Activated CD4-positive, alpha-beta memory T cell treated with anti-CD3 and anti-CD28 coated beads, Interleukin-2, amount 10 ng/mL, durations not matched to agents 7 days and 5 days (primary cell): ENCODE results near the gene RGS5. TPM values are rescaled to one million over a fixed set of nuclear protein-coding genes. Genes with fewer than 3 reads are reported as not detected.

Experiments used
- CTCF ChIA-PET: fragments of 350-600 bp; sonication (Branson Sonifier 250); formaldehyde crosslinking; loops from one replicate; lab custom pipeline; 2021; ENCODE audit warnings: antibody characterized with exemption, inconsistent platforms; lab: Charles Lee
- POLR2A ChIA-PET: fragments of 350-600 bp; sonication (Branson Sonifier 250); formaldehyde crosslinking; loops from one replicate; lab custom pipeline; 2021; ENCODE audit warnings: antibody characterized with exemption; lab: Charles Lee
- DNase-seq: peaks from one replicate; pipeline ENCODE4 v3.0.0-alpha.2; 2020
- H3K27ac Mint-ChIP-seq: one replicate; pipeline ENCODE4 v1.8.0; 2021; ENCODE audit warnings: mild to moderate bottlenecking, mixed read lengths
- H3K27me3 Mint-ChIP-seq: one replicate; pipeline ENCODE4 v1.8.0; 2021; ENCODE audit warnings: mixed read lengths
- H3K36me3 Mint-ChIP-seq: one replicate; pipeline ENCODE4 v1.8.0; 2021; ENCODE audit warnings: low read depth, mixed read lengths
- H3K4me1 Mint-ChIP-seq: one replicate; pipeline ENCODE4 v1.8.0; 2021; ENCODE audit warnings: mixed read lengths
- H3K4me3 Mint-ChIP-seq: one replicate; pipeline ENCODE4 v1.8.0; 2021; ENCODE audit warnings: mild to moderate bottlenecking, mixed read lengths
- H3K9me3 Mint-ChIP-seq: one replicate; pipeline ENCODE4 v1.8.0; 2021; ENCODE audit warnings: mixed read lengths
- total RNA-seq, 2 experiments: library from RNA; stranded (reverse); gene quantifications; one replicate each; pipeline ENCODE4 v1.2.3, GENCODE V29; 2021

RGS5 gene
- total RNA-seq, 2 experiments from 2014 or later = 2.1 to 3.7 TPM

GRCh38 chr1:163161337-163161736 is 41.4 kb downstream of the RGS5 start:
- Mint-ChIP-seq H3K36me3 (no peaks in the 10 kb centered on the region), H3K4me3 (no peak overlapping the region), H3K4me1 (no peaks in the 10 kb centered on the region), H3K27me3 (no peaks in the 10 kb centered on the region), H3K27ac (no peak overlapping the region), H3K9me3 (no peaks in the 10 kb centered on the region)
- no peak for DNase-seq
- ChIA-PET CTCF (no interaction called here), POLR2A (no interaction called here)

GRCh38 chr1:163155606-163156005 is 47.1 kb downstream of the RGS5 start:
- no peaks in the 10 kb centered on the region for H3K27me3 Mint-ChIP-seq
- no peaks in the 10 kb centered on the region for H3K36me3 Mint-ChIP-seq
- H3K9me3 Mint-ChIP-seq = no peaks in the 10 kb centered on the region
- DNase-seq = no peak
- H3K4me3 Mint-ChIP-seq = no peak overlapping the region
- POLR2A ChIA-PET = no interaction called here
- no peaks in the 10 kb centered on the region for H3K4me1 Mint-ChIP-seq
- H3K27ac Mint-ChIP-seq = no peak overlapping the region
- CTCF ChIA-PET = no interaction called here

GRCh38 chr1:163148911-163149310 is 53.8 kb downstream of the RGS5 start:
- ChIA-PET POLR2A (no interaction called here), CTCF (interaction anchor here (1.2 kb wide), 1 partner anchor 14 kb away, joined by 5 read pairs; no protein-coding TSS in a partner anchor)
- Mint-ChIP-seq H3K9me3 (no peaks in the 10 kb centered on the region), H3K27me3 (no peaks in the 10 kb centered on the region), H3K36me3 (no peaks in the 10 kb centered on the region), H3K4me1 (no peaks in the 10 kb centered on the region), H3K4me3 (no peak overlapping the region), H3K27ac (no peak overlapping the region)
- DNase-seq = no peak

GRCh38 chr1:163147019-163147418 is 55.7 kb downstream of the RGS5 start:
- Mint-ChIP-seq H3K27ac (no peak overlapping the region), H3K36me3 (no peaks in the 10 kb centered on the region), H3K4me3 (no peak overlapping the region), H3K9me3 (no peaks in the 10 kb centered on the region), H3K4me1 (no peaks in the 10 kb centered on the region), H3K27me3 (no peaks in the 10 kb centered on the region)
- DNase-seq = no peak
- ChIA-PET CTCF (interaction anchor here (0.6 kb wide), 1 partner anchor 1511 kb away, joined by 3 read pairs; no protein-coding TSS in a partner anchor), POLR2A (no interaction called here)

- no peak for DNase-seq
- H3K4me1 Mint-ChIP-seq = no peaks in the 10 kb centered on the region
- ChIA-PET CTCF (interaction anchor here (1.0 kb wide), 1 partner anchor 30 kb away, joined by 3 read pairs; no protein-coding TSS in a partner anchor), POLR2A (no interaction called here)
- H3K27ac Mint-ChIP-seq = no peak overlapping the region
- H3K4me3 Mint-ChIP-seq = no peak overlapping the region
- no peaks in the 10 kb centered on the region for H3K36me3 Mint-ChIP-seq
- H3K27me3 Mint-ChIP-seq = no peaks in the 10 kb centered on the region
- H3K9me3 Mint-ChIP-seq = no peaks in the 10 kb centered on the region
Observed at GRCh38 chr1:163145435-163145834, 57.3 kb downstream of the RGS5 start.

- CTCF ChIA-PET = no interaction called here
- Mint-ChIP-seq H3K36me3 (no peaks in the 10 kb centered on the region), H3K4me1 (no peaks in the 10 kb centered on the region), H3K9me3 (no peaks in the 10 kb centered on the region), H3K4me3 (no peak overlapping the region), H3K27me3 (no peaks in the 10 kb centered on the region), H3K27ac (no peak overlapping the region)
- POLR2A ChIA-PET = no interaction called here
- DNase-seq = no peak
Observed at GRCh38 chr1:163144418-163144817, 58.3 kb downstream of the RGS5 start.

GRCh38 chr1:163142152-163142551 is 60.6 kb downstream of the RGS5 start:
- no peak for DNase-seq
- ChIA-PET POLR2A (no interaction called here), CTCF (no interaction called here)
- no peaks in the 10 kb centered on the region for H3K4me1 Mint-ChIP-seq
- H3K27me3 Mint-ChIP-seq = no peaks in the 10 kb centered on the region
- H3K9me3 Mint-ChIP-seq = no peaks in the 10 kb centered on the region
- no peak overlapping the region for H3K4me3 Mint-ChIP-seq
- no peak overlapping the region for H3K27ac Mint-ChIP-seq
- H3K36me3 Mint-ChIP-seq = no peaks in the 10 kb centered on the region

- Mint-ChIP-seq H3K36me3 (no peaks in the 10 kb centered on the region), H3K4me3 (no peak overlapping the region), H3K27me3 (no peaks in the 10 kb centered on the region), H3K9me3 (no peaks in the 10 kb centered on the region), H3K27ac (no peak overlapping the region), H3K4me1 (no peaks in the 10 kb centered on the region)
- POLR2A ChIA-PET = no interaction called here
- DNase-seq = no peak
- CTCF ChIA-PET = no interaction called here
Observed at GRCh38 chr1:163141556-163141955, 61.2 kb downstream of the RGS5 start.

GRCh38 chr1:163137556-163138265 is 65.0 kb downstream of the RGS5 start:
- POLR2A ChIA-PET = no interaction called here

GRCh38 chr1:163131981-163132380 is 70.7 kb downstream of the RGS5 start:
- peaks cover 4% of the 10 kb centered on the region for H3K27me3 Mint-ChIP-seq
- ChIA-PET POLR2A (no interaction called here), CTCF (no interaction called here)
- no peaks in the 10 kb centered on the region for H3K4me1 Mint-ChIP-seq
- no peak overlapping the region for H3K4me3 Mint-ChIP-seq
- H3K27ac Mint-ChIP-seq = no peak overlapping the region
- no peak for DNase-seq
- H3K9me3 Mint-ChIP-seq = no peaks in the 10 kb centered on the region
- H3K36me3 Mint-ChIP-seq = no peaks in the 10 kb centered on the region

More at GRCh38 chr1:163137556-163138265, 65.0 kb downstream of the RGS5 start:
- no peaks in the 10 kb centered on the region for H3K36me3 Mint-ChIP-seq
- no peak overlapping the region for H3K27ac Mint-ChIP-seq
- H3K4me3 Mint-ChIP-seq = no peak overlapping the region
- DNase-seq = no peak
- H3K9me3 Mint-ChIP-seq = no peaks in the 10 kb centered on the region
- peaks cover 4% of the 10 kb centered on the region for H3K27me3 Mint-ChIP-seq
- CTCF ChIA-PET = no interaction called here
- no peaks in the 10 kb centered on the region for H3K4me1 Mint-ChIP-seq

- ChIA-PET CTCF (no interaction called here), POLR2A (no interaction called here)
- Mint-ChIP-seq H3K36me3 (no peaks in the 10 kb centered on the region), H3K4me3 (no peak overlapping the region), H3K27ac (no peak overlapping the region), H3K4me1 (no peaks in the 10 kb centered on the region), H3K27me3 (peaks cover 2% of the 10 kb centered on the region), H3K9me3 (no peaks in the 10 kb centered on the region)
- no peak for DNase-seq
Observed at GRCh38 chr1:163130225-163130856, 72.4 kb downstream of the RGS5 start.

- Mint-ChIP-seq H3K4me1 (no peaks in the 10 kb centered on the region), H3K36me3 (no peaks in the 10 kb centered on the region), H3K4me3 (no peak overlapping the region), H3K27ac (no peak overlapping the region), H3K9me3 (no peaks in the 10 kb centered on the region), H3K27me3 (peaks cover 7% of the 10 kb centered on the region)
- ChIA-PET POLR2A (no interaction called here), CTCF (no interaction called here)
- no peak for DNase-seq
Observed at GRCh38 chr1:163128282-163128681, 74.4 kb downstream of the RGS5 start.

- H3K9me3 Mint-ChIP-seq = no peaks in the 10 kb centered on the region
- no peak overlapping the region for H3K4me3 Mint-ChIP-seq
- CTCF ChIA-PET = no interaction called here
- no peak overlapping the region for H3K27ac Mint-ChIP-seq
- DNase-seq = no peak
- POLR2A ChIA-PET = no interaction called here
- no peaks in the 10 kb centered on the region for H3K36me3 Mint-ChIP-seq
- peaks cover 7% of the 10 kb centered on the region for H3K27me3 Mint-ChIP-seq
- no peaks in the 10 kb centered on the region for H3K4me1 Mint-ChIP-seq
Observed at GRCh38 chr1:163124812-163125211, 77.9 kb downstream of the RGS5 start.

GRCh38 chr1:163120372-163120771 is 82.3 kb downstream of the RGS5 start:
- POLR2A ChIA-PET = no interaction called here
- no peak overlapping the region for H3K27ac Mint-ChIP-seq
- H3K36me3 Mint-ChIP-seq = no peaks in the 10 kb centered on the region
- H3K27me3 Mint-ChIP-seq = peaks cover 6% of the 10 kb centered on the region
- no peaks in the 10 kb centered on the region for H3K4me1 Mint-ChIP-seq
- no peaks in the 10 kb centered on the region for H3K9me3 Mint-ChIP-seq
- CTCF ChIA-PET = no interaction called here
- H3K4me3 Mint-ChIP-seq = no peak overlapping the region
- no peak for DNase-seq
